HEK293 (cell line): ENCODE results near the gene RALGAPA2.

ENCODE experiments used
- PRDM1 ChIP-seq: fragments of 450-650 bp; formaldehyde crosslinking; IDR thresholded peaks from 2 replicates; pipeline ENCODE4; 2016; ENCODE audit warnings: missing biosample characterization, missing genetic modification characterization
- SP2 ChIP-seq: fragments of 450-650 bp; formaldehyde crosslinking; IDR thresholded peaks from 2 replicates; pipeline ENCODE4 v1.5.1; 2016; ENCODE audit warnings: missing biosample characterization, missing genetic modification characterization
- YY1 ChIP-seq: fragments of 450-650 bp; formaldehyde crosslinking; IDR thresholded peaks from 2 replicates; pipeline ENCODE4 v1.5.1; 2018; ENCODE audit warnings: missing biosample characterization, missing genetic modification characterization
- ZNF121 ChIP-seq: fragments of 450-650 bp; formaldehyde crosslinking; IDR thresholded peaks from 2 replicates; pipeline ENCODE4 v1.5.1; 2016; ENCODE audit warnings: missing biosample characterization, missing genetic modification characterization
- ZNF423 ChIP-seq: fragments of 450-650 bp; formaldehyde crosslinking; IDR thresholded peaks from 2 replicates; pipeline ENCODE4 v1.5.1; 2016; ENCODE audit warnings: missing biosample characterization, missing genetic modification characterization
- ZNF701 ChIP-seq: fragments of 450-650 bp; formaldehyde crosslinking; IDR thresholded peaks from 2 replicates; pipeline ENCODE4 v1.5.1; 2016; ENCODE audit warnings: missing biosample characterization, missing genetic modification characterization
- TF ChIP-seq, protein P1 (sequence below): fragments of 450-650 bp; formaldehyde crosslinking; IDR thresholded peaks from 2 replicates; pipeline ENCODE4 v1.5.1; 2016; ENCODE audit warnings: missing biosample characterization, missing genetic modification characterization
- TF ChIP-seq, protein P2 (sequence below): sonication (generic); formaldehyde crosslinking; IDR thresholded peaks from 2 replicates; pipeline ENCODE4 v1.8.1; 2022; ENCODE audit warnings: mild to moderate bottlenecking, moderate library complexity, missing genetic modification reagents
- TF ChIP-seq, protein P3 (sequence below): fragments of 450-650 bp; formaldehyde crosslinking; IDR thresholded peaks from 2 replicates; pipeline ENCODE4 v1.5.1; 2016; ENCODE audit warnings: missing biosample characterization, missing genetic modification characterization
- TF ChIP-seq, protein P4 (sequence below): fragments of 450-650 bp; formaldehyde crosslinking; IDR thresholded peaks from 2 replicates; pipeline ENCODE4 v1.5.1; 2016; ENCODE audit warnings: missing biosample characterization, missing genetic modification characterization

DNA sequence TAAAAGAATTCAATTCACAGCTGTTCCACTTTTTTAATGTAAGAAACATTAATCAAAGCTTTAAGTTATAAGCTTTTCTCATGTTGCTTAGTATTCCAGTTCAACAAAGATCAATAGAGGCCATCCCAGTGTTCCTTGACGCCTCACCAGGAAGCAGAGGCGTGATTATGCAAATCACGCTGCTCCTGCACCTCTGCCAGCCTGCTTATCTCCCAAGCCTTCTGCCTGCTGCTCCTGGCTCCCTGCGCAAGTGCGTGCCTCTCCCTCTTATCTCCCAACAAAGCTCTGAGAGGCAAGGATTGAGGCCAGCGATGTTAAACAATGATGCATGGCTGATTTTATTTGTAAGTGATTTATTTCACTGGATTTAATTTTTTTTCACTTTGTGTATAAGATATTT lies 301.8 kb downstream of the RALGAPA2 start:
- TF ChIP-seq, protein P1, sequence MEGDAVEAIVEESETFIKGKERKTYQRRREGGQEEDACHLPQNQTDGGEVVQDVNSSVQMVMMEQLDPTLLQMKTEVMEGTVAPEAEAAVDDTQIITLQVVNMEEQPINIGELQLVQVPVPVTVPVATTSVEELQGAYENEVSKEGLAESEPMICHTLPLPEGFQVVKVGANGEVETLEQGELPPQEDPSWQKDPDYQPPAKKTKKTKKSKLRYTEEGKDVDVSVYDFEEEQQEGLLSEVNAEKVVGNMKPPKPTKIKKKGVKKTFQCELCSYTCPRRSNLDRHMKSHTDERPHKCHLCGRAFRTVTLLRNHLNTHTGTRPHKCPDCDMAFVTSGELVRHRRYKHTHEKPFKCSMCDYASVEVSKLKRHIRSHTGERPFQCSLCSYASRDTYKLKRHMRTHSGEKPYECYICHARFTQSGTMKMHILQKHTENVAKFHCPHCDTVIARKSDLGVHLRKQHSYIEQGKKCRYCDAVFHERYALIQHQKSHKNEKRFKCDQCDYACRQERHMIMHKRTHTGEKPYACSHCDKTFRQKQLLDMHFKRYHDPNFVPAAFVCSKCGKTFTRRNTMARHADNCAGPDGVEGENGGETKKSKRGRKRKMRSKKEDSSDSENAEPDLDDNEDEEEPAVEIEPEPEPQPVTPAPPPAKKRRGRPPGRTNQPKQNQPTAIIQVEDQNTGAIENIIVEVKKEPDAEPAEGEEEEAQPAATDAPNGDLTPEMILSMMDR (tag by site-specific recombination): no peak
- TF ChIP-seq YY1 (tag by site-specific recombination): no peak
- TF ChIP-seq ZNF701 (tag by site-specific recombination): no peak
- TF ChIP-seq PRDM1: no peak
- TF ChIP-seq, protein P2, sequence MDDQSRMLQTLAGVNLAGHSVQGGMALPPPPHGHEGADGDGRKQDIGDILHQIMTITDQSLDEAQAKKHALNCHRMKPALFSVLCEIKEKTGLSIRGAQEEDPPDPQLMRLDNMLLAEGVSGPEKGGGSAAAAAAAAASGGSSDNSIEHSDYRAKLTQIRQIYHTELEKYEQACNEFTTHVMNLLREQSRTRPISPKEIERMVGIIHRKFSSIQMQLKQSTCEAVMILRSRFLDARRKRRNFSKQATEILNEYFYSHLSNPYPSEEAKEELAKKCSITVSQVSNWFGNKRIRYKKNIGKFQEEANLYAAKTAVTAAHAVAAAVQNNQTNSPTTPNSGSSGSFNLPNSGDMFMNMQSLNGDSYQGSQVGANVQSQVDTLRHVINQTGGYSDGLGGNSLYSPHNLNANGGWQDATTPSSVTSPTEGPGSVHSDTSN: no peak
- no peak for TF ChIP-seq ZNF423 (tag by site-specific recombination)
- TF ChIP-seq, protein P3, sequence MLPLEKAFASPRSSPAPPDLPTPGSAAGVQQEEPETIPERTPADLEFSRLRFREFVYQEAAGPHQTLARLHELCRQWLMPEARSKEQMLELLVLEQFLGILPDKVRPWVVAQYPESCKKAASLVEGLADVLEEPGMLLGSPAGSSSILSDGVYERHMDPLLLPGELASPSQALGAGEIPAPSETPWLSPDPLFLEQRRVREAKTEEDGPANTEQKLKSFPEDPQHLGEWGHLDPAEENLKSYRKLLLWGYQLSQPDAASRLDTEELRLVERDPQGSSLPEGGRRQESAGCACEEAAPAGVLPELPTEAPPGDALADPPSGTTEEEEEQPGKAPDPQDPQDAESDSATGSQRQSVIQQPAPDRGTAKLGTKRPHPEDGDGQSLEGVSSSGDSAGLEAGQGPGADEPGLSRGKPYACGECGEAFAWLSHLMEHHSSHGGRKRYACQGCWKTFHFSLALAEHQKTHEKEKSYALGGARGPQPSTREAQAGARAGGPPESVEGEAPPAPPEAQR: no peak
- no peak for TF ChIP-seq SP2 (tag by site-specific recombination)
- TF ChIP-seq, protein P4, sequence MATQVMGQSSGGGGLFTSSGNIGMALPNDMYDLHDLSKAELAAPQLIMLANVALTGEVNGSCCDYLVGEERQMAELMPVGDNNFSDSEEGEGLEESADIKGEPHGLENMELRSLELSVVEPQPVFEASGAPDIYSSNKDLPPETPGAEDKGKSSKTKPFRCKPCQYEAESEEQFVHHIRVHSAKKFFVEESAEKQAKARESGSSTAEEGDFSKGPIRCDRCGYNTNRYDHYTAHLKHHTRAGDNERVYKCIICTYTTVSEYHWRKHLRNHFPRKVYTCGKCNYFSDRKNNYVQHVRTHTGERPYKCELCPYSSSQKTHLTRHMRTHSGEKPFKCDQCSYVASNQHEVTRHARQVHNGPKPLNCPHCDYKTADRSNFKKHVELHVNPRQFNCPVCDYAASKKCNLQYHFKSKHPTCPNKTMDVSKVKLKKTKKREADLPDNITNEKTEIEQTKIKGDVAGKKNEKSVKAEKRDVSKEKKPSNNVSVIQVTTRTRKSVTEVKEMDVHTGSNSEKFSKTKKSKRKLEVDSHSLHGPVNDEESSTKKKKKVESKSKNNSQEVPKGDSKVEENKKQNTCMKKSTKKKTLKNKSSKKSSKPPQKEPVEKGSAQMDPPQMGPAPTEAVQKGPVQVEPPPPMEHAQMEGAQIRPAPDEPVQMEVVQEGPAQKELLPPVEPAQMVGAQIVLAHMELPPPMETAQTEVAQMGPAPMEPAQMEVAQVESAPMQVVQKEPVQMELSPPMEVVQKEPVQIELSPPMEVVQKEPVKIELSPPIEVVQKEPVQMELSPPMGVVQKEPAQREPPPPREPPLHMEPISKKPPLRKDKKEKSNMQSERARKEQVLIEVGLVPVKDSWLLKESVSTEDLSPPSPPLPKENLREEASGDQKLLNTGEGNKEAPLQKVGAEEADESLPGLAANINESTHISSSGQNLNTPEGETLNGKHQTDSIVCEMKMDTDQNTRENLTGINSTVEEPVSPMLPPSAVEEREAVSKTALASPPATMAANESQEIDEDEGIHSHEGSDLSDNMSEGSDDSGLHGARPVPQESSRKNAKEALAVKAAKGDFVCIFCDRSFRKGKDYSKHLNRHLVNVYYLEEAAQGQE (tag by site-specific recombination): no peak
- no peak for TF ChIP-seq ZNF121 (tag by site-specific recombination)
